ENCODE data around the gene GLRB.

The GLRB gene

GRCh38 chr4:157076578-157076947 is 613 bp downstream of the GLRB start:
- DNase-seq (ENCODE audit: insufficient read length) (no peak), FAIRE-seq (no peak)

GRCh38 chr4:157079441-157079840 is 3.5 kb downstream of the GLRB start:
- no peak for DNase-seq (ENCODE audit: insufficient read length)
- no peak for TF ChIP-seq POLR2AphosphoS5 (IDR thresholded peaks at IDR 0.05; ENCODE audit: low read depth, low read length)
- no peak for TF ChIP-seq POLR2A (IDR thresholded peaks at IDR 0.05; ENCODE audit: low read depth, low read length)
- TF ChIP-seq TAF1 (IDR thresholded peaks at IDR 0.05; ENCODE audit: borderline replicate concordance, low read depth, low read length), result no peak
- FAIRE-seq, result no peak

More at GRCh38 chr4:157076578-157076947, 613 bp downstream of the GLRB start:
- TF ChIP-seq POLR2A (IDR thresholded peaks at IDR 0.05; ENCODE audit: low read depth, low read length), result no peak
- TF ChIP-seq TAF1 (IDR thresholded peaks at IDR 0.05; ENCODE audit: borderline replicate concordance, low read depth, low read length), result no peak
- no peak for TF ChIP-seq POLR2AphosphoS5 (IDR thresholded peaks at IDR 0.05; ENCODE audit: low read depth, low read length)

GRCh38 chr4:157080605-157081004 is 4.7 kb downstream of the GLRB start:
- TF ChIP-seq POLR2A (IDR thresholded peaks at IDR 0.05; ENCODE audit: low read depth, low read length), result no peak
- TF ChIP-seq TAF1 (IDR thresholded peaks at IDR 0.05; ENCODE audit: borderline replicate concordance, low read depth, low read length), result no peak
- TF ChIP-seq POLR2AphosphoS5 (IDR thresholded peaks at IDR 0.05; ENCODE audit: low read depth, low read length), result no peak
- DNase-seq (ENCODE audit: insufficient read length) (no peak), FAIRE-seq (no peak)

- FAIRE-seq (no peak), DNase-seq (ENCODE audit: insufficient read length) (no peak)
- TF ChIP-seq POLR2A (IDR thresholded peaks at IDR 0.05; ENCODE audit: low read depth, low read length) (no peak), TAF1 (IDR thresholded peaks at IDR 0.05; ENCODE audit: borderline replicate concordance, low read depth, low read length) (no peak), POLR2AphosphoS5 (IDR thresholded peaks at IDR 0.05; ENCODE audit: low read depth, low read length) (no peak)
These were observed 19.8 kb downstream of the GLRB start for GRCh38 chr4:157095716-157096115.

GRCh38 chr4:157096439-157096838 is 20.5 kb downstream of the GLRB start:
- DNase-seq (ENCODE audit: insufficient read length) (no peak), FAIRE-seq (no peak)
- TF ChIP-seq POLR2AphosphoS5 (IDR thresholded peaks at IDR 0.05; ENCODE audit: low read depth, low read length), result no peak
- no peak for TF ChIP-seq POLR2A (IDR thresholded peaks at IDR 0.05; ENCODE audit: low read depth, low read length)

GRCh38 chr4:157099506-157099905 is 23.6 kb downstream of the GLRB start:
- TF ChIP-seq POLR2A (IDR thresholded peaks at IDR 0.05; ENCODE audit: low read depth, low read length), result no peak
- TF ChIP-seq TAF1 (IDR thresholded peaks at IDR 0.05; ENCODE audit: borderline replicate concordance, low read depth, low read length), result no peak
- TF ChIP-seq POLR2AphosphoS5 (IDR thresholded peaks at IDR 0.05; ENCODE audit: low read depth, low read length), result no peak
- FAIRE-seq (no peak), DNase-seq (ENCODE audit: insufficient read length) (no peak)

- FAIRE-seq, result no peak
- no peak for TF ChIP-seq POLR2A (IDR thresholded peaks at IDR 0.05; ENCODE audit: low read depth, low read length)
- TF ChIP-seq TAF1 (IDR thresholded peaks at IDR 0.05; ENCODE audit: borderline replicate concordance, low read depth, low read length), result no peak
- TF ChIP-seq POLR2AphosphoS5 (IDR thresholded peaks at IDR 0.05; ENCODE audit: low read depth, low read length), result no peak
- DNase-seq (ENCODE audit: insufficient read length), result no peak
These were observed 28.6 kb downstream of the GLRB start for GRCh38 chr4:157104541-157104940.

GRCh38 chr4:157114671-157115070 is 38.7 kb downstream of the GLRB start:
- DNase-seq (ENCODE audit: insufficient read length), result no peak
- no peak for TF ChIP-seq TAF1 (IDR thresholded peaks at IDR 0.05; ENCODE audit: borderline replicate concordance, low read depth, low read length)
- TF ChIP-seq POLR2AphosphoS5 (IDR thresholded peaks at IDR 0.05; ENCODE audit: low read depth, low read length), result no peak
- no peak for TF ChIP-seq POLR2A (IDR thresholded peaks at IDR 0.05; ENCODE audit: low read depth, low read length)
- FAIRE-seq, result no peak

- FAIRE-seq, result no peak
- no peak for DNase-seq (ENCODE audit: insufficient read length)
- no peak for TF ChIP-seq POLR2AphosphoS5 (IDR thresholded peaks at IDR 0.05; ENCODE audit: low read depth, low read length)
- no peak for TF ChIP-seq POLR2A (IDR thresholded peaks at IDR 0.05; ENCODE audit: low read depth, low read length)
- TF ChIP-seq TAF1 (IDR thresholded peaks at IDR 0.05; ENCODE audit: borderline replicate concordance, low read depth, low read length), result no peak
These were observed 39.8 kb downstream of the GLRB start for GRCh38 chr4:157115613-157116335.

- no peak for FAIRE-seq
- no peak for DNase-seq (ENCODE audit: insufficient read length)
- no peak for TF ChIP-seq POLR2A (IDR thresholded peaks at IDR 0.05; ENCODE audit: low read depth, low read length)
These were observed 45.5 kb downstream of the GLRB start for GRCh38 chr4:157121401-157121800.

GRCh38 chr4:157127571-157127970 is 51.6 kb downstream of the GLRB start:
- DNase-seq (ENCODE audit: insufficient read length) (no peak), FAIRE-seq (no peak)
- no peak for TF ChIP-seq POLR2A (IDR thresholded peaks at IDR 0.05; ENCODE audit: low read depth, low read length)
- TF ChIP-seq POLR2AphosphoS5 (IDR thresholded peaks at IDR 0.05; ENCODE audit: low read depth, low read length), result no peak

- DNase-seq (ENCODE audit: insufficient read length), result no peak
- TF ChIP-seq POLR2A (IDR thresholded peaks at IDR 0.05; ENCODE audit: low read depth, low read length) (no peak), POLR2AphosphoS5 (IDR thresholded peaks at IDR 0.05; ENCODE audit: low read depth, low read length) (no peak)
- FAIRE-seq, result no peak
These were observed 52.4 kb downstream of the GLRB start for GRCh38 chr4:157128395-157128794.

- no peak for FAIRE-seq
- no peak for DNase-seq (ENCODE audit: insufficient read length)
- no peak for TF ChIP-seq TAF1 (IDR thresholded peaks at IDR 0.05; ENCODE audit: borderline replicate concordance, low read depth, low read length)
- TF ChIP-seq POLR2AphosphoS5 (IDR thresholded peaks at IDR 0.05; ENCODE audit: low read depth, low read length), result no peak
- no peak for TF ChIP-seq POLR2A (IDR thresholded peaks at IDR 0.05; ENCODE audit: low read depth, low read length)
These were observed 66.0 kb downstream of the GLRB start for GRCh38 chr4:157141976-157142375.

Measured in GM12892 (cell line).